ENCODE results near the gene NR6A1.
A peak's percentile ranks its signal among the peaks of the same experiment; 100 is the strongest.

GRCh38 chr9:124617477-124618141 lies 153.5 kb downstream of the NR6A1 start:
- peak; percentile 88 for TF ChIP-seq CTCF (IDR thresholded peaks at IDR 0.05; ENCODE audit: insufficient read depth, low read length)
- no peak for TF ChIP-seq POLR2AphosphoS5 (IDR thresholded peaks at IDR 0.05; ENCODE audit: low read depth)
- no peak for TF ChIP-seq GABPA (IDR thresholded peaks at IDR 0.05; ENCODE audit: low read depth)
- no peak for TF ChIP-seq REST (IDR thresholded peaks at IDR 0.05; ENCODE audit: insufficient replicate concordance, low read depth)

All from HL-60 (cell line).